ENCODE measurements around the gene NECAB3.
"Not testable (repeated sequence)": the region's sequence is repeated elsewhere in the genome, so short reads cannot be mapped to it uniquely, and the experiment has no call there.

Gene NECAB3

DNA sequence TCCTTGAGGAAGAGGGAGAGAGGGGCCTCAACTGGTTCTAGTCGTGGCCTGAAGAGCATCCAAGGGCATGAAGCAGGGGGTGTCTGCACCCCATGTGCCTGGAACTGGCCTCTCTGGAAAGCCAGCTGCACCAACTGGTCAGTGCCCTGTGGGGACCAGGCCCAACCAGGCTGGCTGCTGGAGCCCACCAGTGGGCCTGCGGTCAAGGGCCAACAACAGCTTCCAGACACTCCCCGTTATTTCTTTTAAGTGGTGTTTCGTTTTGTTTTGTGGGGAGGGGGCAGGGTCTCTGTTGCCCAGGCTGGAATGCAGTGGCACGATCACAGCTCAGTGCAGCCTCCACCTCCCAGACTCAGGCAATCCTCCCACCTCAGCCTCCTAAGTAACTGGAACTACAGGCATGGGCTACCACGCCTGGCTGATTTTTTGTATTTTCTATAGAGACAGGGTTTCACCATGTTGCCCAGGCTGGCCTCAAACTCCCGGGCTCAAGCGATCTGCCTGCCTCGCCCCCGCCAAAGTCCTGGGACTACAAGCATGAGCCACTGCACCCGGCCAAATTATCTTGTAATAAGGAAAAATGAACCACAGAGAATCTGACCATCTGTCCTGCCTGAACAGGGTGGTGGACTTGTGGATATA, 24.0 kb downstream of the NECAB3 start:
- DNase-seq (ENCODE audit: low read depth in 2 of 2), result no peak

DNA sequence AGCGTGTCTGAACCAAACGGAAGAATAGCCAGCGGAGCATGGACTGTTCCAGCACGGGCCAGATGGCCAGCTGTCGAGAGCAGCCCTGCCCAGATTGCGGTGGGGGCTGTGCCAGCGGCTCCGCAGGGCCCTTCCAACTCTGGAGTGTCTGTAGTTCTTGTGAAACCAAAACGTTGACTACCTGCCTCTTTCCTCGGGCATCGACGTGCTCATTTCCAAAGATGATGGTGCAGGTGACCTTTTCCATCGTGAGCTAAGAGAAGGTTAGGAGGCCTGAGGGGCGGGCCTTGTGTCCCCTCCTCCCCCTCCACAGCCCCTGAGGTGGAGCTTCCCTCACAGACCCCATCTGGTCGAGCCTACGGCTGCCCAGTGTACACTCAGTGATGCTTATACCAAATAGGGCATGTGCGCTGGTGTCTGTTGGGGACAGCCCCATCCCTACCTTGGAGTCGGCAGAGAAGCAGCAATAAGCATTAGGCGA, 25.0 kb downstream of the NECAB3 start:
- no peak for DNase-seq (ENCODE audit: low read depth in 2 of 2)

DNA sequence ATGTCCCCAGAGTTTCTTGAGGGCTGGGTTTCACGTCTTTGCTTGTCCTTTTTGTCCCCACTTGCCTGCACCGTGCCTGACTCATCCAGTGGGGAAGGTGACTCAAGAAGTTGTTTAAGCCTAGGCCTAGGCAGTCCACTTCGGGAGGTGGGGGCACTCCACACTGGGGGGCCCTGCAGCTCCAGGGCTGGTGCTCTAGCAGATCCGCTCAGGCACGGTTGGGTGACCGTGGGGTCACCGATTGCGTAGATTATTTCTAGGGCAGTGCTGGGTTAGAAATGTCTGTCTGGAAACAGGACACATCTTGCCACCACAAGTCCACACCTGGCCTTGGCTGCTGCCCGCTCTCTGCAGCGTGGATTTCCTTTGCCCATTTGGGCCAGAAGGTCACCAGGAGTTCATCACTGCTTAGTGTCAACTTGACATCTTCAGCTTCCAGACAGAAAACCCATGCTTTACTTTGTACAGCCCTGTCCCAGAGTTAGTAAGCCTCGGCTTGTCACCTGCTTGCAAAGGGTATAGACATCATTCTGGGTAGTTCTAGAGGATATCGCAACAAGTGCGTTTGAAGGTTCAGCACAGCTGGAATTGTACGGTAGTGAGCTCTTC, 25.7 kb downstream of the NECAB3 start:
- DNase-seq (ENCODE audit: low read depth in 2 of 2), result no peak

DNA sequence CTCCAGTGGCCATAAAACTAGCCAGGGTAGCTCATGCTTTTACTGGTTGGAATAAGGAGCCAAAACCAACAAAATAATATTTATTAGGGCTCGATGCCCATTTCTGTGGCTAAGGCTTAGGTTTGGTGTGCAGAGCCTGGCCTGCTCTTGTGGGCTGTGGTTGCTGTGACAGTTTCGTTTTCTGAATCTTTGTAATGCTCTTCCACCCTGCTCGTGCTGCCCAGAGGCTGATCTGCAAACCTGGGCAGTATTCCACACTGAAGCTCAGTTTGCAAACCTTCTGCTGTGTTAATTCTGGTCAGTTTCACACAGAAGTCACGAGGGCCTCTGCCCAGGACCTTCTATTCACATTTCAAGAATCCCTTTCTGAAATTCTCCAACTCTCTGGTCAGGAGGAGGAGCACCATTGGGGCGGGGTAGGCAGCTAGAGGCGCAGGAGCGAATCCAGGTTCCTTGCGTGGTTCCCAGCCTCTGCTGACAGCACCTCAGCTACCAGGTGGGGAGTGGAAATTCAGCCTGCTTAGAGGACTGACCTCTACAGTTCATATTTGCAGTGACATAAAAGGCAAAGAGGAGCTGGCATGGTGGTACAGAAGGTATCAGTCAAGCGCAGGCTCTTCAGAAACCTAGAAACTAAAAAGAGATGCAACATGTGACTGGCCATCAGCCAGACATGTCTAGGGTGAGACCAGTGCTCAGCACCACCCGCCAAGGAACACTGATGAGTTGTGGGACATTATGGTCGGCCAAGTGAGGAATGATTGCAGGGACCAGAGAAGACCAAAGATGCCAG, 26.4 kb downstream of the NECAB3 start:
- DNase-seq (ENCODE audit: low read depth in 2 of 2), result no peak

DNA sequence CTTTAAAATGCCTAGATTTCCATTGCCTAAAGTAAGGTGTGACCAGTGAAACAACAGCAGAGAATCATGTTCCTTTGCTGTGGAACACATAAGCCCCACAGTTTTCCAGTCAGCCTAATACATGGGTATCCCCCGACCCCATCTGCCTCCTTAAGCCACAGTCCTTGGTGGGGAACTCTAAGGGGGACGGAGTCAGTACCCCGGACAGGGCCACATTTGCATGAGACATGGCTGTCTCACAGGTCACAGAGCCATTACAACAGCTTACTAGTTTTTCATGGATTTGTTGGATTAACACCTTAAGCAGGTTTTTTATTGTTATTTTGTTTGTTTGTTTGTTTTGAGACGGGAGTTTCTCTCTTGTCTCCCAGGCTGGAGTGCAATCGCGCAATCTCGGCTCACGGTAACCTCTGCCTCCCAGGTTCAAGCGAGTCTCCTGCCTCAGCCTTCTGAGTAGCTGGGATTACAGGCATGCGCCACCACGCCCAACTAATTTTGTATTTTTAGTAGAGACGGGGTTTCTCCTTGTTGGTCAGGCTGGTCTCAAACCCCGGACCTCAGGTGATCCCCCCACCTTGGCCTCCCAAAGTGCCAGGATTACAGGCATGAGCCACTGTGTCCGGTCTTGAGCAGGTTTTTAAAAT, 27.1 kb downstream of the NECAB3 start:
- not testable (repeated sequence) for DNase-seq (ENCODE audit: low read depth in 2 of 2)

DNA sequence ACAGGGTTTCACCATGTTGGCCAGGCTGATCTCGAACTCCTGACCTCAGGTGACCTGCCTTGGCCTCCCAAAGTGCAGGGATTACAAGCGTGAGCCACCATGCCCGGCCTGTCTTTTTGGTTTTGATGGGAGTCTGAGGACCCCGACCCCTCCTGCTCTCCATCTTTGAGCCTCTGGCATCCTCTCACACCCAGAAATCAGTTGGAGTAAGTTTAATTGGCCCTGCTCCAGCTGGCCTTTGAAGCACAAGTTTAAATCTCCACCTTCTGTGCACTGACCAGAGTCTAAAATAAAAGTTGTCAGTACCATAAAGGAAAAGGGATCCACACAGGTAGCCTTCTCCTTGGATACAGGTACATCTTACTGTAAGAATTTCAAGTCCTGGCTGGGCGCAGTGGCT, 28.0 kb downstream of the NECAB3 start:
- no peak for DNase-seq (ENCODE audit: low read depth in 2 of 2)

DNA sequence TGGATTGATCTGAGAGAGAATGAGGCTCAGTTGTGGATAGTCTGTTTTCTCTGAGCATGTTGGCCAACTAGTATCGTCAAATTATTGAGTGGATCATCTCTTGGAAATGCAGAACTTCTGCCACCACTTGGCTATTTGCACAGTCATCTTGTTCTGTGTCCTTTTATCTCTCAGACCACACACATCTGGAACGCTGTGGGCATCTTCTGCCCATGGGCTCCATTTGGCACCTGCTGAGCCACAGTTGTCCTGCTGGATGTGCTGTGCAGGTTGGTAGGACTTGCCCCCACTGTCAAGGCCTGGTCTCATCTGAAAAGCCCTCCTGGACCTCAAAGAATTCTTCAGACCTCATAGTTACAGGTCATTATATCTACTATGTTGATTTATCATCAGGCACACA, 28.8 kb downstream of the NECAB3 start:
- no peak for DNase-seq (ENCODE audit: low read depth in 2 of 2)

DNA sequence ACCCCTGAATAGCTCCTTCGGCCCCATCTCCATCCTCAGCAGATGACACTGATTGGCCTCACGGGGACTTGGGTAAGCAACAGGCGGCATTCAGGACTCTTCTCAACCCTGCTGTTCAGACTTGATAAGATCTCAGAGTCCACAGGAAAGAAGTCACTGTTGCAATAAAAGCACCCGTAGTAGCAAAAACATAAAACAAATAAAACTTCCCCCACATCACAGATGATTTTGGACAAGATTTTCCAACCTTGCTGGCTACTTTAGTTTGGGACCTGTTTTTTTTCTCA, 29.2 kb downstream of the NECAB3 start:
- no peak for DNase-seq (ENCODE audit: low read depth in 2 of 2)

DNA sequence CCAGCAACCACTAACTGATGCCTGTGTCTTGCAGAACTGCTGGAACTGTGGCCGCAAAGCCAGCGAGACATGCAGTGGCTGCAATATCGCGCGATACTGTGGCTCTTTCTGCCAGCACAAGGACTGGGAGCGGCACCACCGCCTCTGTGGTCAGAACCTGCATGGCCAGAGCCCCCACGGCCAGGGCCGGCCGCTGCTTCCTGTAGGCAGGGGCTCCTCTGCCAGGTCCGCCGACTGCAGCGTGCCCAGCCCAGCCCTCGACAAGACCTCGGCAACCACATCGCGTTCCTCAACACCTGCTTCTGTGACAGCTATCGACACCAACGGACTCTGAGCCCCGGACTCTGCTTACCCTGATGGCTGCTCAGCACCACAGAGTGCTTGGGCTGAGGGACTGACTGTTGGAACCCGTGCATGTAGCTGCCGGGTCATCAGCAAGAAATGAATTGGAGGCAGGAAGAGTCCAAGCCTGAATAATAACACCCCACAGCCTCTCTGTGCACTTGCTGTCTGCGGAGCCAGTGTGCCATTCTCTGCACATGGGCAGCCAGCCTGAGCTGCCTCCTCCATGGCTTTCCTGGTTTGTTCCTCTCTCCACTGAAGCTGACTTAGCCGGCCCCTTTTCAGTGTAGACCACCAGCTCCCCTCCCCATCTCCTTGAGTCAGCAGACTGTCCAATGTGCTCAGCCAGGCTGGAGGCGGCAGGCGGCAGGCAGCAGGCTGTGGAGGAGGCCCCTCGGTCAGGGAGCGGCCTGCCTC, 29.7 kb downstream of the NECAB3 start:
- no peak for DNase-seq (ENCODE audit: low read depth in 2 of 2)

DNA sequence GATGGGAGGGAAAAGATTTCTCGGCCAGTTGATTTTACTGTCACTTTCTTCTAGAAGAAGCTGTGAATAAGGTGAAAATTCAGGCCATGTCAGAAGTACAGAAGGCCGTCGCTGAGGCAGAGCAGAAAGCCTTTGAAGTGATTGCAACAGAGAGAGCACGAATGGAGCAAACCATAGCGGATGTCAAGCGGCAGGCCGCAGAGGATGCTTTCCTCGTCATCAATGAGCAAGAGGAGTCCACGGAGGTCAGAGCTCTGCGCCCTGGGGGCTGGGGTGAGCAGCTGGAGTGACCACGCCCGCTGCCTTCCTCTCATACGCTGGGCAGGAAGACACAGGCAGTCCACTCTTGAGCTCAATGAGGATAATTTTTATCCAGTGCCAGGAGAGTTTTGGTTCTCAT, 33.9 kb downstream of the NECAB3 start:
- DNase-seq (ENCODE audit: low read depth in 2 of 2), result no peak

DNA sequence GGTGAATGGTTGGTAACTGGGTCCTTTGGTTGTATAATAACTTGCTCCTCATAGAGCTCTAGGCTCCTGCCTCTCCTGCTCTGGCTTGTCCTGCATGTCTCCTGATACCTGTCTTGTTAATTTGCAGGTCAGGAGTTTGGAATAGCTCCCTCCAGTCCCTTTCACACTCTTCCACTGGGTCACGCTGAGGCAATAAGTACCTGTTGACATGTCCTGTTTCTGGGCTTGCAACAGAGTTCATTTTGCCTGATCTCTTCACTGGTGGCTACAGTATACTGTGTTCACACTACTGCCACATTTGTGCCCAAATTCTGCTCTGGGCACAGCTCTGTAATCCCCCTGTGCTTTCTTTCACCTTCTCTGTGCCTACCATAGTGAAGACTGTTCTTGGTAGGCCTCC, 37.5 kb downstream of the NECAB3 start:
- DNase-seq (ENCODE audit: low read depth in 2 of 2), result no peak

DNA sequence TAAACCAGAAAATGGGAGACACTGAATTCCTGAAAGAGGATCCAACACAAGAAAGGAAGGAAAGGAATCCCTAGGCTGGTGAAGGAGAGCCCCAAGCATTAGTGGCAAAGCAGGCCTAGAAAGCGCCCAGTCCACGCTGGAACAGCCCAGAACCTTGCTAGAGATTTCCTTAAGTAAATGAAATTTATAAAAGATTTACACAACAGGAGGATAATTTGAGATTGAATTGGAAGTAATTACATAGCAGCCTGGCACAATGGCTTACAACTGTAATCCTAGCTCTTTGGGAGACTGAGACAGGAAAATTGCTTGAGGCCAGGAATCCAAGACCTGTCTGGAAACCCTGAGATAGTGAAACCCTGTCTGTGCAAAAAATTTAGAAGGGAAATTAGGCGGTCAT, 38.9 kb downstream of the NECAB3 start:
- no peak for DNase-seq (ENCODE audit: low read depth in 2 of 2)

DNA sequence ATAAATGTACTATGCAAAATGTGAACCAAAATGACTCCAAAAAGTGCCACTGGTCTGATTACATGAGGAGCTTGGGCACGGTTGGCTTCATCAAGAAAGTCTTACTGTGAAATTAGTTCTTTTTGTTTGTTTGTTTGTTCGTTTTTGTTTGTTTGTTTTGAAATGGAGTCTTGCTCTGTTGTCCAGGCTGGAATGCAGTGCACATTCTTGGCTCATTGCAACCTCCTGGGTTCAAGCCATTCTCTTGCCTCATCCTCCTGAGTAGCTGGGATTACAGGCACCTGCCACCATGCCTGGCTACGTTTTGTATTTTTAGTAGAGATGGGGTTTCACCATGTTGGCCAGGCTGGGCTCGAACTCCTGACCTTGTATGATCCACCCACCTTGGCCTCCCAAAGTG, 42.3 kb downstream of the NECAB3 start:
- DNase-seq (ENCODE audit: low read depth in 2 of 2), result not testable (repeated sequence)

DNA sequence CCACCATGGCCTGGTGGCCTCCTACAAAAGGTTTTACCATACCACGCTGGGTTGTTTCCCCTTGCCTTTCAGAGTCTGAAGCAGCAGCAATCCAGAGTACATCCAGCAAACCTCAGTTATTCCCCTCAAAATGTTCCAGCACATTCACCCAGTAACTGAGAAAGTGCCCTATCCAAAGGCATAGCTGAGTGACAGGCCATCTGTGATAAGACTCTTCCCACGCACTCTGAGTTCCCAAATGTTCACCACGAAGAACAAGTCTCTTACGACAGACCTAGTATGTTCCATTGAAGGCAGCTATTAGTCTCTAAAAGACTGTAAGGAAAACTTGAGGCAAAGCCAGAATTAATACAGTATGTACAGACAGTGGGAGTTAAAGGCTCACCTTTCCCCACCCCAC, 43.7 kb downstream of the NECAB3 start:
- DNase-seq (ENCODE audit: low read depth in 2 of 2), result no peak

DNA sequence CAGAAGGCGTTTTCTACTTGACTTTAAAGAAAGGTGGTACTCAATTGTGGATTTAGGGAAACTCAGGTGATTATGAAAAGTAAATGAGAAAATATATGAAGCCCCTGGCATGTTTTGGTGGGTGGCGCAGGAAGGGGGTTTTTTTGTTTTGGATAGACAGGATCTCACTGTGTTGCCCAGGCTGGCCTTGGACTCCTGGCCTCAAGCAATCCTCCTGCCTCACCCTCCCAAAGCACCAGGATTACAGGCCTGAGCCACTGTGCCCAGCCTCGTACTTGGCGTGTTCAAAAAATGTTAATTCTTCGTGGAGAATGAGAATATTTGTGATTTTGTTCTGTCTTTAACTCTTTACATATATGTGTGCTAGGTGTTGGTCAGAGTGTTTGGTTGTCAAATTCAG, 44.2 kb downstream of the NECAB3 start:
- no peak for DNase-seq (ENCODE audit: low read depth in 2 of 2)

DNA sequence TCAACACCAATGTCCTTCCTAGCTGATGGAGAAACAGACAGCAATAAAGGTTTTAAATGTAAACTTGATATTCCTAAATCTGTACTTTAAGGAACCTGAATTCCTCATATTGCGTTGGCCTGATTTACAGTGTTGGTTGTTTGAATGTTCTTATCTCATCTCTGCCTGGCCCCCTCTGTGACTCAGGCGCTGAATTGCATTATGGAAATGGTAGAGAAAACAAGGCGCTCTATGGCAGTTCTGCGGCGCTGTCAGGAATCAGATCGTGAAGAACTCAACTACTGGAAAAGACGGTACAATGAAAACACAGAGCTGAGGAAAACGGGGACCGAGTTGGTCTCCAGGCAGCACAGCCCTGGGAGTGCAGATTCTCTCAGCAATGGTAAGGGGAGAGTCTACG, 44.7 kb downstream of the NECAB3 start:
- DNase-seq (ENCODE audit: low read depth in 2 of 2), result no peak

DNA sequence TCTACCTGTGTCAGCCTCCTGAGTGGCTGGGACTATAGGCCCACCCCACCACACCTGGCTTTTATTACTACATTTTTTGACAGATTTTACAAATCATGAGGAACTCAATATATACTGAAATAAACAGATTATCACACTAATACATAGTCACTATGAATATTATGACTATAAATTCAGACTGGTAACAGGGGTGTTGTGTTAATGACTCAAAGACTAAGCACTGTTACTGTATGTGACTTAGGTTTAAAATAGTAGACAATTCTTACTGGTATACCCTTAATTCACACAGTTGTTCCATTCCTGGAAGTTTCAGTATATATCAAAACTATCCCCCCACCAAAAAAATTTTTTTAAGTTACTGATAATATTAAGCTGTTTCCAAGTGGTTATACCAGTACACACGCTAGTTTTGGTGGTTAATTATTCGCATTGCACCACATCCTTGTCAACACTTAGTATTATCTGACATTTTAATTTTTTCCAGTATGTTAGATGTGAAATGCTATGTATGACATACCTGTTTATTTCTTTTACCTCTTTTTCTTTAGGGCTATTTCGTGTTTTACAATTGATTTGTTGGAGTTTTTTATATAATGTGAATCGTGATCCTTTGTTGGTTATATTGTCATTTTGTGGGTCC, 46.5 kb downstream of the NECAB3 start:
- DNase-seq (ENCODE audit: low read depth in 2 of 2), result no peak

DNA sequence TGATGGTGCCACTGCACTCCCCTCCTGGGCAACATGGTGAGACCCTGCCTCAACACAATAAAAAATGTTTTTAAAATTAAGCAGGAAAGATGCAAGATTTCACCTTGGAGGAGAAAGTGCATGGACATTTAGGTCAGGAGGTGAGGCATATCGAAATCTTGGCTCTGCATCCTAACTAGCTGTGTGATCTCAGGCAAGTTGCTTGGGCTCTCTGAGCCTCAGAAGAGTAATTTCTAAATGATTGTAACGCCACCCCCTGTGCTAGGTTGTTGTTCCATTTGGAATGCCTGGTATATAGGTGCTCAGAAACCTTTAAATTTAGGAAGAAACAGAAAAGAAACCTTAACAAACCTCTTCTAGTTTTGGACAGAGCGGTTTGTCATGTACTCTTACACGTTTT, 48.0 kb downstream of the NECAB3 start:
- DNase-seq (ENCODE audit: low read depth in 2 of 2), result no peak

DNA sequence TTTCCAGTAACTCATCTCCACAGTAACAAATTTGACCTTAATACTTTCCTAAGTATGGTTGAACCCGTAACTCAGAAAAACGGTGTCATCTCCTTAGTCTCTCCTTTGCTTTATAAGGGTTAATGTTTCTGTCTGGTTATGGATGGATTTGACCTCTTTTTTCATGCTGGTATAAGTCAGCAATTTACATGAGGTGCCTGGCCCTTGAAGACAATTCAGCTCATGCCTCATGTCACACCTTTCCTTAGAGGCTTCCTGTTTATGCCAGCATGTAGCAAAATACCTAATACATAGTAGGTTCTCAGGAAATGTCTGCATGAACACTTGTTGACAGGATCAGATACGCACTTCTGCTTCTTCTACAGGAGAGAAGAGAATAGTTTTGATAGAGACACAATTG, 49.8 kb downstream of the NECAB3 start:
- DNase-seq (ENCODE audit: low read depth in 2 of 2), result no peak

DNA sequence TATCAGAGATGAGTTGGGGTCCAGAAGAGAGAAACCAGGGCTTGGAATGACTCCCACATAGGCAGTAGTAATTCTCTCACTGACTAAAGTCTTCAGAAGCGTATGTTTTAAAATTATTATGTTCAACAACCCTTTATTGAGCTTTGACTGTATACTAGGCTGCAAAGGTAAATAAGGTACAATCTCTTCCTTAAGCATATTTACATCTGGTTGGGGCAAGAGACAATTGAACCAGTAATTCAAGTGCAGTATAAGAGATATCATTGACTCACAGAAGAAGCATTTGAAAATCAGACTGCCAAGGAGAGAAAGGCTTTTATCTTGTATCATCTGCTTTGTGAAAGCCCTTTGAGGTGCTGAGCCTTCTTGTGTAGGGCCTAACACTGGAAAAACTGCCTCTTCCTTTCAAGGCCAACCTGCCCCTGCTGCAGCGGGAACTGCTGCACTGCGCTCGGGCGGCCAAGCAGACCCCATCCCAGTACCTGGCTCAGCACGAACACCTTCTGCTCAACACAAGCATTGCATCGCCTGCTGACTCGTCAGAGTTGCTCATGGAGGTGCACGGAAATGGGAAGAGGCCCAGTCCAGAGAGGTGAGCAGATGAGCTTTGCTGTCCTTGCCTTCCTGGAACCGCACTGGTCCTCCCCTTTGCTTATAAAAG, 51.4 kb downstream of the NECAB3 start:
- no peak for DNase-seq (ENCODE audit: low read depth in 2 of 2)
